K562 treated with DMSO at 1 percent for 48 hours (cell line): ENCODE data around the gene TMEM215. TPM values are rescaled to one million over a fixed set of nuclear protein-coding genes. Genes with fewer than 3 reads are reported as not detected.

Source experiments
- total RNA-seq: library from RNA; unstranded; fragments of 300-600 nt; gene quantifications from 2 replicates; pipeline ENCODE4 v1.2.3, GENCODE V29; 2022; ENCODE audit warnings: low replicate concordance; ENCODE audit errors: extremely low read depth

TMEM215 gene
- total RNA-seq: not detected in 2 replicates

GRCh38 chr9:32783168-32783891 lies at the start of gene TMEM215:
TSS of gene TMEM215 (plus strand) at chr9:32783540. CDS start at chr9:32784184, 644 bp downstream.

Other genes with a start within 250 kb of the TMEM215 start
- gene SMIM27, start 231.2 kb upstream of the TMEM215 start, total RNA-seq: not detected in 2 replicates
- not detected in 2 replicates for gene TOPORS, start 231.0 kb upstream of the TMEM215 start, total RNA-seq
- gene NDUFB6, start 210.4 kb upstream of the TMEM215 start, total RNA-seq: not detected in 2 replicates
- not detected in 2 replicates for gene TAF1L, start 147.9 kb upstream of the TMEM215 start, total RNA-seq
- not detected in 2 replicates for gene APTX, start 218.1 kb downstream of the TMEM215 start, total RNA-seq
- not detected in 2 replicates for gene DNAJA1, start 241.7 kb downstream of the TMEM215 start, total RNA-seq